Measurements from ENCODE around the gene NANOG.
"Not testable (repeated sequence)": the region's sequence is repeated elsewhere in the genome, so short reads cannot be mapped to it uniquely, and the experiment has no call there.

GRCh38 chr12:7839226-7839625 lies 50.0 kb downstream of the NANOG start:
- not testable (repeated sequence) for TF ChIP-seq CTCF (IDR thresholded peaks at IDR 0.05; ENCODE audit: low read length); EZH2 (IDR thresholded peaks at IDR 0.05; ENCODE audit: borderline replicate concordance, low read length)

Measured in OCI-LY1 (cell line).